Limb (tissue), 2 donors: ENCODE data around the gene LUC7L.
"Not testable (repeated sequence)": the region's sequence is repeated elsewhere in the genome, so short reads cannot be mapped to it uniquely, and the experiment has no call there.

ENCODE experiments used
- DNase-seq, 2 donors: peaks; one replicate each; pipeline ENCODE4 v3.0.0-alpha.2; 2016; ENCODE audit errors: extremely low spot score in 2 of 2

Gene LUC7L

GRCh38 chr16:230351-230750 lies 1.1 kb upstream of the LUC7L start:
- not testable (repeated sequence) for DNase-seq

- DNase-seq, result no peak
Observed at GRCh38 chr16:229731-230281, 557 bp upstream of the LUC7L start.

GRCh38 chr16:228151-228851 lies 948 bp downstream of the LUC7L start:
- no peak for DNase-seq

- no peak for DNase-seq
Observed at GRCh38 chr16:220021-220420, 9.2 kb downstream of the LUC7L start.

DNA sequence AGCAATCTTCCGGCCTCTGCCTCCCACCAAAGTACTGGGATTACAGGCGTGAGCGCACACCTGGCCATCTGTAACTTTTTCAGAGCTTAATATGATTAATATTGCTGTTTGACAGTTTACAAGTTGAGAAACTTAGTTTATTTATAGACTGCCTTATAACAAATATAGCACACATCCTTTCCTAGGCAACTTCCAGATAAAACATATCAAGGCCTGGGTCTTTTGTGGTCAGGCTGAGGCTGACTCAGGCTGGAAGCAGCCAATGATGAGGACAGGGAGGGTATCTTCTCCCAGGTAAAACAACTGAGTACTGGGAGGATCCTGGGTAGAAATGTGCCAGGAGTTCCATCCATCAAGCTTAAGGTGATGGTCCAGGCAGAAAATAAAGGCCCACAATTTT lies 16.2 kb downstream of the LUC7L start:
- no peak for DNase-seq

- not testable (repeated sequence) for DNase-seq
Observed at GRCh38 chr16:211631-212180, 17.5 kb downstream of the LUC7L start.

DNA sequence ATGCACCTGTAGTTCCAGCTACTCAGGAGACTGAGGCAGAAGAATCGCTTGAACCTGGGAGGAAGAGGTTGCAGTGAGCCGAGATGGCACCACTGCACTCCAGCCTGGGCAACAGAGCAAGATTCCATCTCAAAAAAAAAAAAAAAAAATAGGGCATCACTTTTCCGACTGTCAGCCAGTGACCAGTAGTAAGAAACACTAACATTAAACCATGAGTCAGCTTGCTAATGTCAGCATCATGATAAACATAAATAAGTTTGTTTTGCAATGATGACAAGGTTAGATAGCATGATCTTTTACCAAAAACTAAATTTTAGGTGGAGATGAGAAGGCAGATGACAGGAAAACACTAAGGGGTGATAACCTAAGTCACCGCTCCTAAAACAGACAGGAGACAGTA lies 19.9 kb downstream of the LUC7L start:
- not testable (repeated sequence) for DNase-seq

GRCh38 chr16:204046-204445 lies 25.2 kb downstream of the LUC7L start:
- not testable (repeated sequence) for DNase-seq

- no peak for DNase-seq
Observed at GRCh38 chr16:203246-203645, 26.0 kb downstream of the LUC7L start.

GRCh38 chr16:200388-200787 lies 28.9 kb downstream of the LUC7L start:
- no peak for DNase-seq

DNA sequence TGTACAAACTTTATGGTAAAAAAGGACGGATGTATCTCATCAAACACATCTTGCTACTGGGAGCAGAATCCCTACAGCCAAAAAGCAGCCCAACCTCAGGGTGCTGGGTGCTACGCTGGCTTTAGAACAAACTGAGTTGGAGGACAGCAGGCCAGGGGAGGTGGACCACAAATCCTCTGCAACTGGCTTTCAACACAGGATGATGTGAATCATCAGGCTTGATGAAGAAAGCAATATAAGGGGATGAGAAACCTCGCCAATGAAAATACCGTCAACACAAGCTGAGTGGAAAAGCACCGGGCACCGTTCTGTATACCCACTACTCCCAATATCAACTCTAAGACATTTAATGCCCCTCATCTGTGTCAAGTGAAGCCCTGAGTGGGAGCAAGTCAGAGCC lies 34.7 kb downstream of the LUC7L start:
- no peak for DNase-seq

DNA sequence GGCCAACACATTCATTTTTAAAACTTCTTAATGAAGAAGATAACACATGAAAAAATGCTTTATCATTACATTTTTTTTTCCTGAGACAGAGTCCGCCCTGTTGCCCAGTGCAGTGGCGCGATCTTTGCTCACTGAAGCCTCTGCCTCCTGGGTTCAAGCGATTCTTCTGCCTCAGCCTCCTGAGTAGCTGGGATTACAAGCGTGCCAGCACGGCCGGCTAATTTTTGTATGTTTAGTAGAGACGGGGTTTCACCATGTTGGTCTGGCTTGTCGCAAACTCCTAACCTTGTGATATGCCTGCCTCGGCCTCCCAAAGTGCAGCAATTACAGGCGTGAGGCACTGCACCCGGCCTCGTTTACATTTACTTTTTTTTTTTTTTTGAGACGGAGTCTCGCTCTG lies 35.8 kb downstream of the LUC7L start:
- no peak for DNase-seq

GRCh38 chr16:192686-193085 lies 36.6 kb downstream of the LUC7L start:
- DNase-seq, result no peak

- no peak for DNase-seq
Observed at GRCh38 chr16:191831-192230, 37.4 kb downstream of the LUC7L start.

DNA sequence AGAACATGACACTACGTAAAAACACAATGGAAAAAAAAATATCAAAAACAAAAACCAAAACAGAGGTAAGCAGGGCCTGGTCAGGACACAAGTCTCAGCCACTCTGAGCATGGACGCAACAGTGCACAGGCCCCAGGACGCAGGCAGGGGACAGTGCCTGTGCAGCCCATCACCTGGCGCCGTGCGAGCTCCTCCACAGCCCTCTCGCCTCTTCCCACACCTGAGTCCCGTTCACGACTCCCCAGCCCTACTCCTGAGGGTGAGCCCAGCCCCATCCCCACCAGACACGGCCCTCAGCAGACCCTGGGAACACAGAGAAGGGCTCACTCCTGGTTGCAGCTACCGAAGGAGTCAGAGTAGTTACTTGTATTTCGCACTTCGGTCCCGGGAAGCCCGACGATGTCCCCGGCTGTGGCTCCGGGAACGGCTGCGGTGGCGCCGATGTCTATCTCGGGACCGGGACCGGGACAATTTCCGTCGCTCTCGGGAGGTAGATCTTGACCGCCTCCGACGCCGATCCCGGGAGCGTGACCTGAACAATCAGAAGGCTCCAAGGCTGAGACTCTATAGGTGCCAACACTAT lies 39.6 kb downstream of the LUC7L start:
- DNase-seq, result no peak

DNA sequence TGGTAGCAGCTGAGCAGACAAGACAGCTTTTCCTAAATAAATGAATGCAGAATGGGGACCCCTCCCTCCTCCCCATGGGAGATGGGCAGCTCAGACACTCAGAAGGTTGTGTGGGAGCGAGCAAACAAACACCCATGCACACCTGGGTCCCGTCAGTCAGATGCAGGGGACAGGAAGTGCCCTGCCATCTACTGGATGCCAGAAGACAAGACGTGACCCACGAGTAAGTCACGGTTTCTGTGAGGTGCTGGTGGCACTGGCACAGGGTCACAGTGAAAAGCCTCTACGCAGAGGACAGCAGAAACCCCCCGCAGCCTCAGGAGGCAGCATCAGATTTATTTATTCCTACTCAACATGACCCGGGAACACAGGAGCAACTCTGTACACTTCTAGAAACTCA lies 40.6 kb downstream of the LUC7L start:
- DNase-seq, result no peak

- DNase-seq, result no peak
Observed at GRCh38 chr16:187330-187729, 41.9 kb downstream of the LUC7L start.

DNA sequence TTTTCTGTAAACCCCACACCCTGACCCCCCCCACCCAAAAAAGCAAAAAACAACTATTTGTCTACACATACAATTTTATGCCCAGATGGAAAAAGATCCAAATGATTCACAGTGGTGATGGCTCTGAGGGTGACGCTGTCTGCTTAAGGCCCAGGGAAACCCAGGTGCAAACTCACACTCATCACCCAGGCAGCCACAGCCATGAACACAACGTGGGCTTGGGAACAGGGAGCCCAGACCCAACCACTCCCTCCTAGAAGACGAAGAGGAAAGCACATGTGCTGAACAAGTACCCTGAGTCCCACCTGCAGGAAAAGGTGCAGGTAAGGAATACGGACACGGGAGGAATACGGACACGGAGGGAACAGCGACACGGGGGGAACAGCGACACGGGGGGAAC lies 43.6 kb downstream of the LUC7L start:
- DNase-seq, result no peak

- DNase-seq, result no peak
Observed at GRCh38 chr16:185213-185612, 44.0 kb downstream of the LUC7L start.

DNA sequence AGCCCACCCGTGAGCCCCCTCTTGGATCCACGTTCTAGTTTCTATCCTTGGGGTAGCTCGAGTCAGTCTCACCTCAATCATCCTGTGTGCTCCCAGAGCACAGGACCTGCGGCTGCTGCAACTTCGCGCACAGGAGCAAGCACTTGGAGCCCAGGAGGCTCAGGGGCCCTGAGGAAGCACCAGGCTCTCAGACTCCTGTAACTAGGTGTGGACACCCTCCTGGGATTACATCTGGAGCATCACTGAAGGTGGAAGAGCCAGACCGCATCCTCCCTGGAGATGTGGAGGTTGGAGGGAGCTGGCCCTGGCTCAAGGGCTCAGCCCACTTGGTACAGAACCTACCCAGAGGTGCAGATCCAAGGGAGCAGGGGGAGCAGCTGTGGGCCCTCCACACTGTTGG lies 46.2 kb downstream of the LUC7L start:
- no peak for DNase-seq

- peak in 1 of 2 donors; percentile 88 for DNase-seq
Observed at GRCh38 chr16:181565-182021, 47.7 kb downstream of the LUC7L start.

DNA sequence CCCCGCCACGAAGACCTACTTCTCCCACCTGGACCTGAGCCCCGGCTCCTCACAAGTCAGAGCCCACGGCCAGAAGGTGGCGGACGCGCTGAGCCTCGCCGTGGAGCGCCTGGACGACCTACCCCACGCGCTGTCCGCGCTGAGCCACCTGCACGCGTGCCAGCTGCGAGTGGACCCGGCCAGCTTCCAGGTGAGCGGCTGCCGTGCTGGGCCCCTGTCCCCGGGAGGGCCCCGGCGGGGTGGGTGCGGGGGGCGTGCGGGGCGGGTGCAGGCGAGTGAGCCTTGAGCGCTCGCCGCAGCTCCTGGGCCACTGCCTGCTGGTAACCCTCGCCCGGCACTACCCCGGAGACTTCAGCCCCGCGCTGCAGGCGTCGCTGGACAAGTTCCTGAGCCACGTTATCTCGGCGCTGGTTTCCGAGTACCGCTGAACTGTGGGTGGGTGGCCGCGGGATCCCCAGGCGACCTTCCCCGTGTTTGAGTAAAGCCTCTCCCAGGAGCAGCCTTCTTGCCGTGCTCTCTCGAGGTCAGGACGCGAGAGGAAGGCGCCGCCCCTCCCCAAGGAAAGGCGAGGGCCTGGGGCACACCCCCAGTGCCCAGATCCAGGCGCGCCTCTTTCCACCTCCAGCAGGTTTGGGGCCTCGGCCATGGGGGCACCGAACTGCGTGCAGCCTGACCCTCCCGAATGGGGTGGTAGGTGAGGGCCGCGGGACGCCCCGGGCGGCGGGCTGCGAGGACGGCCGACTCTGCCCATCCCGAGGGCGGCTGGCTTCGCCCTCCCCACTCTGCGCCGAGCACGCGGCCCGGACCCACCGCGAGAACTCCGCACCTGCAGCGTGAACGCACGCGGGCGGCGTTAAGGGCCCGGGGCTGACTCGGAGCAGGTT lies 48.3 kb downstream of the LUC7L start:
- peak; percentile 42 to 64 for DNase-seq
